DND-41 (cell line): ENCODE results near the gene POLR2E.

ENCODE experiments used
- ATAC-seq: fragments of 200-7000 bp; cut with Tn5 transposase; 3 replicates; pipeline ENCODE4 v1.9.1; 2021; ENCODE audit warnings: low read depth; ENCODE audit not compliant: insufficient read depth
- DNase-seq: peaks from one replicate; pipeline ENCODE4 v3.0.0-alpha.2; 2020
- H2AFZ ChIP-seq: 2 replicates; pipeline ENCODE4 v1.6.0; 2012; ENCODE audit warnings: low read depth, low read length
- H3K27ac ChIP-seq: 2 replicates; pipeline ENCODE4 v1.5.1; 2012; ENCODE audit warnings: low read length, inconsistent platforms
- H3K27me3 ChIP-seq: fragments of 200-600 bp; sonication (generic); 2 replicates; pipeline ENCODE4 v1.6.0; 2012; ENCODE audit warnings: low read length, mild to moderate bottlenecking, inconsistent platforms; ENCODE audit not compliant: insufficient read depth, poor library complexity
- H3K36me3 ChIP-seq: 2 replicates; pipeline ENCODE4 v1.5.1; 2012; ENCODE audit warnings: low read length, inconsistent platforms; ENCODE audit not compliant: insufficient read depth
- H3K4me1 ChIP-seq: 2 replicates; pipeline ENCODE4 v1.5.1; 2012; ENCODE audit warnings: mild to moderate bottlenecking, low read length; ENCODE audit not compliant: insufficient read depth
- H3K4me2 ChIP-seq: 2 replicates; pipeline ENCODE4 v1.6.0; 2012; ENCODE audit warnings: mild to moderate bottlenecking, moderate library complexity, low read length, inconsistent platforms; ENCODE audit not compliant: insufficient read depth
- H3K4me3 ChIP-seq, 2 experiments: fragments of 200-600 bp in 1 of 2; shearing (Covaris generic) in 1 of 2; 2 replicates each; pipeline ENCODE4 v1.5.1; 2012 to 2016; ENCODE audit warnings: inconsistent platforms in 2 of 2, low read length in 2 of 2, mild to moderate bottlenecking in 2 of 2, low read depth in 1 of 2, moderate library complexity in 1 of 2
- H3K79me2 ChIP-seq: 2 replicates; pipeline ENCODE4 v1.6.0; 2012; ENCODE audit warnings: low read length, inconsistent platforms; ENCODE audit not compliant: insufficient read depth
- H3K9ac ChIP-seq: 2 replicates; pipeline ENCODE4 v1.6.0; 2012; ENCODE audit warnings: low read depth, mild to moderate bottlenecking, inconsistent platforms, low read length, moderate library complexity
- H3K9me3 ChIP-seq: 2 replicates; pipeline ENCODE4 v1.5.1; 2012; ENCODE audit warnings: low read length, moderate library complexity, mild to moderate bottlenecking, inconsistent platforms; ENCODE audit not compliant: insufficient read depth, severe bottlenecking
- H4K20me1 ChIP-seq: 2 replicates; pipeline ENCODE4 v1.6.0; 2012; ENCODE audit warnings: low read length; ENCODE audit not compliant: insufficient read depth
- EZH2 ChIP-seq: IDR thresholded peaks from 3 replicates; pipeline ENCODE4 v1.6.1; 2012; ENCODE audit warnings: borderline replicate concordance, low read depth, mild to moderate bottlenecking, moderate library complexity, low read length, inconsistent platforms; ENCODE audit not compliant: severe bottlenecking
- TF ChIP-seq, protein P1 (sequence below): IDR thresholded peaks from 2 replicates; pipeline ENCODE4 v1.5.1; 2012; ENCODE audit warnings: borderline replicate concordance, low read length, moderate library complexity, mild to moderate bottlenecking; ENCODE audit not compliant: poor library complexity, severe bottlenecking; ENCODE audit errors: extremely low read depth

POLR2E gene

DNA sequence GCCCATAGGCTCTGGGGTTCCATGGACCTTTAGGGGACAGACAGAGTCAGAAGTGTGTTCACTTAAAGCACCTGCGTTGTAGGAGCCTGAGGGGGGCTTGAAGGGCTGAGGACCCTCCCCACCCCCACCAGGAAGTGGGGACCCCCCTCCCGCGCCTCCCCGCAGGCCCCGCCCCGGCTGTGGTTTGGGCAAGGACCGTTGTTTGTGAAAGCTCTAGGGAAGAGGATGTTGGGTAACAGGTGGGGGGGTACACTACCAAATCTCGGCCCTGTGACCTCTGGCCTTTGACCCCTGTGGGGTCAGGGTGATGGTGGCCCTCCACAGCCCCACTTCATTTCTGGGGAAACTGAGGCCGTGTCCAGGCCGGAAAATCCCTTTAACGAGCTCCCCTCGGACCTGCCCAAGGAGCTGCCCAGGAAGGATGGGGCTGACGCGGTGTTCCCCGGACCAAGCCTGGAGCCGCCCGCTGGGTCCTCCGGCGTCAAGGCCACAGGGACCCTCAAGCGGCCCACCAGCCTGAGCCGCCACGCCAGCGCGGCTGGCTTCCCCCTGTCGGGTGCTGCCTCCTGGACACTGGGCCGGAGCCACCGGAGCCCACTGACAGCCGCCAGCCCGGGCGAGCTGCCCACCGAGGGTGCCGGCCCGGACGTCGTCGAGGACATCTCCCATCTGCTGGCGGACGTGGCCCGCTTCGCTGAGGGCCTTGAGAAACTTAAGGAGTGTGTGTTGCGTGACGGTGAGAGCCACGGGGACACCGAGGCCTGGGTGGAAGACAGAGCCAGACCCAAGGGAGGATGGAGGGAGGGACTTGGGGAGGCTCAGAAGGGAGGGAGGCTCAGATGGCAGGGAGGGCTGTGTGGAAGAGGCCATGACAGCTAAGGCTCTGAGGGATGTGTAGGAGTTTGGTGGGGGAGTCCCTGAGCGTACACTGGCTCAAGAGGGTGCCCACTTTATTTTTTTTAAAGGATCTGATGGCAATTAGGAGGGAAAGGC, 26.9 kb downstream of the POLR2E start:
- DNase-seq (peak; percentile 89), ATAC-seq (peak; percentile 44)
- no peak for TF ChIP-seq EZH2
- TF ChIP-seq, protein P1, sequence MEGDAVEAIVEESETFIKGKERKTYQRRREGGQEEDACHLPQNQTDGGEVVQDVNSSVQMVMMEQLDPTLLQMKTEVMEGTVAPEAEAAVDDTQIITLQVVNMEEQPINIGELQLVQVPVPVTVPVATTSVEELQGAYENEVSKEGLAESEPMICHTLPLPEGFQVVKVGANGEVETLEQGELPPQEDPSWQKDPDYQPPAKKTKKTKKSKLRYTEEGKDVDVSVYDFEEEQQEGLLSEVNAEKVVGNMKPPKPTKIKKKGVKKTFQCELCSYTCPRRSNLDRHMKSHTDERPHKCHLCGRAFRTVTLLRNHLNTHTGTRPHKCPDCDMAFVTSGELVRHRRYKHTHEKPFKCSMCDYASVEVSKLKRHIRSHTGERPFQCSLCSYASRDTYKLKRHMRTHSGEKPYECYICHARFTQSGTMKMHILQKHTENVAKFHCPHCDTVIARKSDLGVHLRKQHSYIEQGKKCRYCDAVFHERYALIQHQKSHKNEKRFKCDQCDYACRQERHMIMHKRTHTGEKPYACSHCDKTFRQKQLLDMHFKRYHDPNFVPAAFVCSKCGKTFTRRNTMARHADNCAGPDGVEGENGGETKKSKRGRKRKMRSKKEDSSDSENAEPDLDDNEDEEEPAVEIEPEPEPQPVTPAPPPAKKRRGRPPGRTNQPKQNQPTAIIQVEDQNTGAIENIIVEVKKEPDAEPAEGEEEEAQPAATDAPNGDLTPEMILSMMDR, result no peak
- Histone ChIP-seq H3K4me1 (peaks cover 47% of the 10 kb centered on the region), H3K9ac (peak overlapping the region; percentile 96), H3K79me2 (peaks cover 48% of the 10 kb centered on the region), H3K27me3 (no peaks in the 10 kb centered on the region), H3K9me3 (no peaks in the 10 kb centered on the region), H3K27ac (peak overlapping the region; percentile 83), H3K36me3 (peaks cover 31% of the 10 kb centered on the region), H3K4me3 (peak overlapping the region; percentile 84 to 97), H3K4me2 (peak overlapping the region; percentile 92), H4K20me1 (peaks cover 30% of the 10 kb centered on the region), H2AFZ (peak overlapping the region; percentile 41; the same call in 1 of the 2 replicates)

DNA sequence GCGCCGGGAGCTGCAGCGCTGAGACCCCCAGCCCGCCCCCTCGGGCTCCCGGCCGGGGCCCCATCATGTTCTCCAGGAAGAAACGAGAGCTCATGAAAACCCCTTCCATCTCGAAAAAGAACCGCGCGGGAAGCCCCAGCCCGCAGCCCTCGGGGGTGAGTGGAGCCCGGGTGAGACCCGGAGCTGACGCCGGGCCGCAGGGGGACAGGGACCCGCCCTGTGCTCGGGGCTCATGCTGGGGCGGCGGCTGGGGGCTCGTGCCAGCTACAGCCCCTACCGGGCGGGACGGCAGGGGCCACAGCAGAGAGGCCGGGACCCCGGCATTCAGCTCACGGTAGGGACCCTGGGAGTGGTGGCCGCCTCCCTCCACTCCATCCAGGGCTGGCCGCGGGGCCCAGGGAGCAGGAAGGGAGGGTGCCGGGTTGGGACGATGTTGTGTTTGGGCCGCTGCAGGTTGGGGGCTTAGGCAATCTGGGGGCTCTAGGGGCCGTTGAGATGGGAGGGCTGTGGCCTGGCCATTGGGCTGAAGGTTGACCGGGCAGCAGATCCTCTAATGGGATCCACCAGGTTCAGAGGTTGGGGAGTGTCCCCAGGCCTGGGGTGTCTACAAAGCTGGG, 27.7 kb downstream of the POLR2E start:
- H3K27ac ChIP-seq, result peak overlapping the region; percentile 83

DNA sequence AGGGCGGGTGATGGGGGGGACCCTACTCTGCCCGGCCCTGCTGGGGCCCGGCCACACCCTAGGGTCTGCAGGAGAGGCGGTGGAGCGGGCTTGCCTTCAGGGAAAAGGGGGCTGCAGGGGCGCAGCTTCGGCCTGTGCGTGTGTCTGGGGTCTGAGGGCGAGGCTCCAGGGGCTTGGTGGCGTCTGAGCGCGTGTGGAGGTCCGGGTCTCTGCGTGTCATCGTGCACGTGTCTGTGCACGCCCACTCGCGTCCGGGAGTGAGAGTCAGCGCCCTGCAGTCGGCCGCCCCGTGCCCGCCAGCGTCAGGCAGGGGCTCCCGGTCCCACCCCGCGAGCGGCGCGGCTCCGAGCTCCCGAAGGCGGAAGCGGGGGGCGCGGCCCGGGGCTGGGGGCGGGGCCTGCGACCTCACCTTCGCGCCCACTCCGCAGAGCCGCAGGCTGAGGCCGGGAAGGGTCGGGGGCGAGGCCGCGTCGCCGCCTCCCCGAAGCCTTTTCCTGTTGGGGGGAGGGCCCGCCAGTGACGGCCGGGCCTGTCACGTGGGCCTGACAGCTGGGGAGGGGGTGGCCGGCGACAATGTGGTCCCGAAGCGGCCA, 28.3 kb downstream of the POLR2E start, which contains the start of gene ARHGAP45:
Gene ARHGAP45, plus strand, starts transcription at position 420 of the 593 bp plus-strand sequence. CDS start 239 bp downstream, outside the sequence.
- ATAC-seq (peak; percentile 81), DNase-seq (peak; percentile 91)
- H3K9ac ChIP-seq, result peak within 1 kb of the TSS; percentile 96
- H3K36me3 ChIP-seq, result peaks cover 28% of the 10 kb centered on the region
- H3K9me3 ChIP-seq, result no peaks in the 10 kb centered on the region
- peaks cover 47% of the 10 kb centered on the region for H3K4me1 ChIP-seq
- no peak for TF ChIP-seq EZH2
- TF ChIP-seq, protein P1, result no peak
- H3K79me2 ChIP-seq, result peaks cover 42% of the 10 kb centered on the region
- peak within 1 kb of the TSS; percentile 92 for H3K4me2 ChIP-seq
- peak within 1 kb of the TSS; percentile 84 to 97 for H3K4me3 ChIP-seq
- H2AFZ ChIP-seq, result peak within 1 kb of the TSS; percentile 78
- no peaks in the 10 kb centered on the region for H3K27me3 ChIP-seq
- peak within 1 kb of the TSS; percentile 88 for H3K27ac ChIP-seq
- peaks cover 18% of the 10 kb centered on the region for H4K20me1 ChIP-seq

More for the DNA sequence above, 27.7 kb downstream of the POLR2E start:
- Histone ChIP-seq H2AFZ (peak overlapping the region; percentile 67), H3K9ac (peak overlapping the region; percentile 96), H3K27me3 (no peaks in the 10 kb centered on the region), H3K36me3 (peaks cover 28% of the 10 kb centered on the region), H3K4me1 (peaks cover 47% of the 10 kb centered on the region), H3K4me2 (peak overlapping the region; percentile 92), H4K20me1 (peaks cover 21% of the 10 kb centered on the region), H3K9me3 (no peaks in the 10 kb centered on the region), H3K4me3 (peak overlapping the region; percentile 84 to 97), H3K79me2 (peaks cover 42% of the 10 kb centered on the region)
- no peak for TF ChIP-seq EZH2
- TF ChIP-seq, protein P1, result no peak
- DNase-seq (no peak), ATAC-seq (peak; percentile 55)
